Measurements from ENCODE around the gene SLC35F4.

Gene SLC35F4

GRCh38 chr14:57847706-57848105 is 18.2 kb downstream of the SLC35F4 start:
- no peak for DNase-seq

- DNase-seq: no peak
These were observed 18.8 kb downstream of the SLC35F4 start for GRCh38 chr14:57847096-57847495.

GRCh38 chr14:57846596-57846995 is 19.3 kb downstream of the SLC35F4 start:
- no peak for DNase-seq

- DNase-seq: no peak
These were observed 19.9 kb downstream of the SLC35F4 start for GRCh38 chr14:57845802-57846531.

GRCh38 chr14:57845316-57845715 is 20.6 kb downstream of the SLC35F4 start:
- no peak for DNase-seq

- no peak for DNase-seq
These were observed 28.6 kb downstream of the SLC35F4 start for GRCh38 chr14:57837267-57837666.

- no peak for DNase-seq
These were observed 30.1 kb downstream of the SLC35F4 start for GRCh38 chr14:57835766-57836165.

GRCh38 chr14:57834961-57835360 is 30.9 kb downstream of the SLC35F4 start:
- no peak for DNase-seq

- no peak for DNase-seq
These were observed 31.8 kb downstream of the SLC35F4 start for GRCh38 chr14:57834001-57834598.

GRCh38 chr14:57833323-57833722 is 32.6 kb downstream of the SLC35F4 start:
- no peak for DNase-seq

GRCh38 chr14:57831981-57832380 is 33.9 kb downstream of the SLC35F4 start:
- DNase-seq: no peak

GRCh38 chr14:57828713-57829112 is 37.2 kb downstream of the SLC35F4 start:
- no peak for DNase-seq

- DNase-seq: no peak
These were observed 42.8 kb downstream of the SLC35F4 start for GRCh38 chr14:57823015-57823660.

- no peak for DNase-seq
These were observed 43.8 kb downstream of the SLC35F4 start for GRCh38 chr14:57822081-57822480.

GRCh38 chr14:57820581-57820980 is 45.3 kb downstream of the SLC35F4 start:
- DNase-seq: no peak

GRCh38 chr14:57818511-57818910 is 47.4 kb downstream of the SLC35F4 start:
- DNase-seq: no peak

GRCh38 chr14:57816568-57817284 is 49.2 kb downstream of the SLC35F4 start:
- DNase-seq: no peak

GRCh38 chr14:57814726-57815125 is 51.2 kb downstream of the SLC35F4 start:
- DNase-seq: no peak

GRCh38 chr14:57812741-57813140 is 53.2 kb downstream of the SLC35F4 start:
- no peak for DNase-seq

GRCh38 chr14:57811998-57812546 is 53.8 kb downstream of the SLC35F4 start:
- DNase-seq: no peak

- no peak for DNase-seq
These were observed 56.1 kb downstream of the SLC35F4 start for GRCh38 chr14:57809808-57810207.

GRCh38 chr14:57797160-57797559 is 68.7 kb downstream of the SLC35F4 start:
- no peak for DNase-seq

- DNase-seq: no peak
These were observed 69.3 kb downstream of the SLC35F4 start for GRCh38 chr14:57796556-57796955.
